DND-41 (cell line): Measurements from ENCODE around the gene THSD1.

Experiments
- ATAC-seq: fragments of 200-7000 bp; cut with Tn5 transposase; 3 replicates; pipeline ENCODE4 v1.9.1; 2021; ENCODE audit warnings: low read depth; ENCODE audit not compliant: insufficient read depth
- DNase-seq: peaks from one replicate; pipeline ENCODE4 v3.0.0-alpha.2; 2020
- H2AFZ ChIP-seq: 2 replicates; pipeline ENCODE4 v1.6.0; 2012; ENCODE audit warnings: low read depth, low read length
- H3K27ac ChIP-seq: 2 replicates; pipeline ENCODE4 v1.5.1; 2012; ENCODE audit warnings: low read length, inconsistent platforms
- H3K27me3 ChIP-seq: fragments of 200-600 bp; sonication (generic); 2 replicates; pipeline ENCODE4 v1.6.0; 2012; ENCODE audit warnings: low read length, mild to moderate bottlenecking, inconsistent platforms; ENCODE audit not compliant: insufficient read depth, poor library complexity
- H3K36me3 ChIP-seq: 2 replicates; pipeline ENCODE4 v1.5.1; 2012; ENCODE audit warnings: low read length, inconsistent platforms; ENCODE audit not compliant: insufficient read depth
- H3K4me1 ChIP-seq: 2 replicates; pipeline ENCODE4 v1.5.1; 2012; ENCODE audit warnings: mild to moderate bottlenecking, low read length; ENCODE audit not compliant: insufficient read depth
- H3K4me2 ChIP-seq: 2 replicates; pipeline ENCODE4 v1.6.0; 2012; ENCODE audit warnings: mild to moderate bottlenecking, moderate library complexity, low read length, inconsistent platforms; ENCODE audit not compliant: insufficient read depth
- H3K4me3 ChIP-seq, 2 experiments: fragments of 200-600 bp in 1 of 2; shearing (Covaris generic) in 1 of 2; 2 replicates each; pipeline ENCODE4 v1.5.1; 2012 to 2016; ENCODE audit warnings: inconsistent platforms in 2 of 2, low read length in 2 of 2, mild to moderate bottlenecking in 2 of 2, low read depth in 1 of 2, moderate library complexity in 1 of 2
- H3K79me2 ChIP-seq: 2 replicates; pipeline ENCODE4 v1.6.0; 2012; ENCODE audit warnings: low read length, inconsistent platforms; ENCODE audit not compliant: insufficient read depth
- H3K9ac ChIP-seq: 2 replicates; pipeline ENCODE4 v1.6.0; 2012; ENCODE audit warnings: low read depth, mild to moderate bottlenecking, inconsistent platforms, low read length, moderate library complexity
- H3K9me3 ChIP-seq: 2 replicates; pipeline ENCODE4 v1.5.1; 2012; ENCODE audit warnings: low read length, moderate library complexity, mild to moderate bottlenecking, inconsistent platforms; ENCODE audit not compliant: insufficient read depth, severe bottlenecking
- H4K20me1 ChIP-seq: 2 replicates; pipeline ENCODE4 v1.6.0; 2012; ENCODE audit warnings: low read length; ENCODE audit not compliant: insufficient read depth
- EZH2 ChIP-seq: IDR thresholded peaks from 3 replicates; pipeline ENCODE4 v1.6.1; 2012; ENCODE audit warnings: borderline replicate concordance, low read depth, mild to moderate bottlenecking, moderate library complexity, low read length, inconsistent platforms; ENCODE audit not compliant: severe bottlenecking
- TF ChIP-seq, protein P1 (sequence below): IDR thresholded peaks from 2 replicates; pipeline ENCODE4 v1.5.1; 2012; ENCODE audit warnings: borderline replicate concordance, low read length, moderate library complexity, mild to moderate bottlenecking; ENCODE audit not compliant: poor library complexity, severe bottlenecking; ENCODE audit errors: extremely low read depth

THSD1 gene

DNA sequence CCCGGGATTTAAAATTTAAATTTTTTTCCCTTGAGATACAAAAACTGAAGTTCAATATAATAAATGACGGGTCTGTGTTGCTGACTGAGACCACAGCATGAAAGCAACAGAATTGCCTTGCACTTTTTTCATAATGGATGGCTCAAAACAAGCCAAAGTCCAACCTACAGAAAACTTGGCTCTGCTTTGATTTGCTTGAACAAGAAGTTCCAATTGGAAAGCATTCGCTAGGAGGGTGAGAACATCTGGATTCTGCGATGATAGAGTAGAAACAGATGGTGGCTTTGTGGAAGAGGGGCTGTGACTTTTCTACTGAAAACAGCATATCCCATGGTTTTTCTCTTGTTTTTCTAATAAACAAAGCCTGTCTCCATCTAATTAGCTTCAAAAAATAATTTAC lies 46.4 kb downstream of the THSD1 start:
- no peak overlapping the region for H2AFZ ChIP-seq
- no peak for ATAC-seq
- no peaks in the 10 kb centered on the region for H3K79me2 ChIP-seq
- no peak for DNase-seq
- no peak overlapping the region for H3K9ac ChIP-seq
- TF ChIP-seq, protein P1, sequence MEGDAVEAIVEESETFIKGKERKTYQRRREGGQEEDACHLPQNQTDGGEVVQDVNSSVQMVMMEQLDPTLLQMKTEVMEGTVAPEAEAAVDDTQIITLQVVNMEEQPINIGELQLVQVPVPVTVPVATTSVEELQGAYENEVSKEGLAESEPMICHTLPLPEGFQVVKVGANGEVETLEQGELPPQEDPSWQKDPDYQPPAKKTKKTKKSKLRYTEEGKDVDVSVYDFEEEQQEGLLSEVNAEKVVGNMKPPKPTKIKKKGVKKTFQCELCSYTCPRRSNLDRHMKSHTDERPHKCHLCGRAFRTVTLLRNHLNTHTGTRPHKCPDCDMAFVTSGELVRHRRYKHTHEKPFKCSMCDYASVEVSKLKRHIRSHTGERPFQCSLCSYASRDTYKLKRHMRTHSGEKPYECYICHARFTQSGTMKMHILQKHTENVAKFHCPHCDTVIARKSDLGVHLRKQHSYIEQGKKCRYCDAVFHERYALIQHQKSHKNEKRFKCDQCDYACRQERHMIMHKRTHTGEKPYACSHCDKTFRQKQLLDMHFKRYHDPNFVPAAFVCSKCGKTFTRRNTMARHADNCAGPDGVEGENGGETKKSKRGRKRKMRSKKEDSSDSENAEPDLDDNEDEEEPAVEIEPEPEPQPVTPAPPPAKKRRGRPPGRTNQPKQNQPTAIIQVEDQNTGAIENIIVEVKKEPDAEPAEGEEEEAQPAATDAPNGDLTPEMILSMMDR: no peak
- no peak for TF ChIP-seq EZH2
- H3K4me1 ChIP-seq: no peaks in the 10 kb centered on the region
- no peak overlapping the region for H3K27ac ChIP-seq
- H3K4me2 ChIP-seq: no peak overlapping the region
- H3K27me3 ChIP-seq: no peaks in the 10 kb centered on the region
- no peak overlapping the region for H3K4me3 ChIP-seq
- no peaks in the 10 kb centered on the region for H4K20me1 ChIP-seq
- H3K36me3 ChIP-seq: no peaks in the 10 kb centered on the region
- H3K9me3 ChIP-seq: no peaks in the 10 kb centered on the region

GRCh38 chr13:52356327-52356726 lies 49.6 kb downstream of the THSD1 start:
- no peaks in the 10 kb centered on the region for H3K79me2 ChIP-seq
- TF ChIP-seq, protein P1: no peak
- no peak for TF ChIP-seq EZH2
- H3K36me3 ChIP-seq: no peaks in the 10 kb centered on the region
- H4K20me1 ChIP-seq: no peaks in the 10 kb centered on the region
- no peak overlapping the region for H3K9ac ChIP-seq
- no peak overlapping the region for H3K4me2 ChIP-seq
- no peaks in the 10 kb centered on the region for H3K27me3 ChIP-seq
- no peaks in the 10 kb centered on the region for H3K9me3 ChIP-seq
- H3K27ac ChIP-seq: no peak overlapping the region
- H3K4me3 ChIP-seq: no peak overlapping the region
- H3K4me1 ChIP-seq: no peaks in the 10 kb centered on the region
- DNase-seq (no peak), ATAC-seq (no peak)
- no peak overlapping the region for H2AFZ ChIP-seq

- H2AFZ ChIP-seq: no peak overlapping the region
- no peak overlapping the region for H3K4me3 ChIP-seq
- no peaks in the 10 kb centered on the region for H4K20me1 ChIP-seq
- H3K4me2 ChIP-seq: no peak overlapping the region
- no peaks in the 10 kb centered on the region for H3K4me1 ChIP-seq
- no peaks in the 10 kb centered on the region for H3K79me2 ChIP-seq
- H3K27me3 ChIP-seq: no peaks in the 10 kb centered on the region
- no peak for DNase-seq
- no peaks in the 10 kb centered on the region for H3K9me3 ChIP-seq
- no peak for ATAC-seq
- H3K9ac ChIP-seq: no peak overlapping the region
- H3K36me3 ChIP-seq: no peaks in the 10 kb centered on the region
- H3K27ac ChIP-seq: no peak overlapping the region
- TF ChIP-seq, protein P1: no peak
- no peak for TF ChIP-seq EZH2
Observed at GRCh38 chr13:52353193-52353592, 52.8 kb downstream of the THSD1 start.
